Activated B cell treated with CpG ODN at 0.5 μM for 24 hours (primary cell): ENCODE results near the gene PDE3A. TPM values are rescaled to one million over a fixed set of nuclear protein-coding genes. Genes with fewer than 3 reads are reported as not detected.

Source experiments
- ATAC-seq: fragments of 200-7000 bp; cut with Tn5 transposase; one replicate; pipeline ENCODE4 v1.10.0; 2021; ENCODE audit warnings: low read depth, mild to moderate bottlenecking, moderate library complexity
- CTCF ChIA-PET: fragments of 350-600 bp; sonication (Branson Sonifier 250); formaldehyde crosslinking; loops from one replicate; lab custom pipeline; 2021; ENCODE audit warnings: antibody characterized with exemption; lab: Charles Lee
- POLR2A ChIA-PET: fragments of 350-600 bp; sonication (Branson Sonifier 250); formaldehyde crosslinking; loops from one replicate; lab custom pipeline; 2021; ENCODE audit warnings: antibody characterized with exemption; lab: Charles Lee
- DNase-seq: peaks from one replicate; pipeline ENCODE4 v3.0.0; 2022
- H3K27ac Mint-ChIP-seq: one replicate; pipeline ENCODE4 v1.8.0; 2020; ENCODE audit warnings: mixed read lengths
- H3K27me3 Mint-ChIP-seq: one replicate; pipeline ENCODE4 v1.8.0; 2021; ENCODE audit warnings: mixed read lengths
- H3K36me3 Mint-ChIP-seq: one replicate; pipeline ENCODE4 v1.8.0; 2021; ENCODE audit warnings: low read depth, mixed read lengths
- H3K4me1 Mint-ChIP-seq: one replicate; pipeline ENCODE4 v1.8.0; 2021; ENCODE audit warnings: mixed read lengths
- H3K4me3 Mint-ChIP-seq: one replicate; pipeline ENCODE4 v1.8.0; 2020; ENCODE audit warnings: mild to moderate bottlenecking, mixed read lengths
- H3K9me3 Mint-ChIP-seq: one replicate; pipeline ENCODE4 v1.8.0; 2020; ENCODE audit warnings: mixed read lengths
- CTCF ChIP-seq: fragments of 200-600 bp; IDR thresholded peaks from one replicate; pipeline ENCODE4 v1.8.0; 2022; ENCODE audit warnings: antibody characterized with exemption, mild to moderate bottlenecking
- intact Hi-C: fragments of 100-400 bp; cut with micrococcal nuclease; formaldehyde crosslinking; loops from one replicate; pipeline ENCODE4 v1.15.1; 2024
- total RNA-seq: library from RNA; stranded (reverse); gene quantifications from 2 replicates; pipeline ENCODE4 v1.2.3, GENCODE V29; 2022

PDE3A gene
- total RNA-seq, 1 donor from 2014 or later, result not detected

DNA sequence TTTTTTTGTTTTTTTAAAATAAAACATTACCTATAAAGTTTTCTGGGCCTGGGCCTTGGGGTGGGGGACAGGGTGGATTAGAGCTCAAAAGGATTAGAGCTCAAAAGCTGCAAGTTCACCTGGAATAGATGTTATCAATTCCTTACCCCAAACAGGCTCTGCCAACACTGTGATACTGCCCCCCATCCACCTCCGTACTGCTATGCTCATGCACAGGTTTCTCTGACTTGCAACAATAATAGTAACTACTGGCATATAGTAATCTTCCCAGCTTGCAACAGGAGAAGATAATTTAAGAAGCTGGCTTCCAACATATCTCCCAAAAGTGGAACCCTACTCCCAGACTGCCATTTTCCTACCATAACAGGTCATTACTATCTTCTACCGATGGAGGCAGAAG, 275.5 kb downstream of the PDE3A start:
- H3K4me3 Mint-ChIP-seq, result no peak overlapping the region
- CTCF ChIA-PET, result no interaction called here

DNA sequence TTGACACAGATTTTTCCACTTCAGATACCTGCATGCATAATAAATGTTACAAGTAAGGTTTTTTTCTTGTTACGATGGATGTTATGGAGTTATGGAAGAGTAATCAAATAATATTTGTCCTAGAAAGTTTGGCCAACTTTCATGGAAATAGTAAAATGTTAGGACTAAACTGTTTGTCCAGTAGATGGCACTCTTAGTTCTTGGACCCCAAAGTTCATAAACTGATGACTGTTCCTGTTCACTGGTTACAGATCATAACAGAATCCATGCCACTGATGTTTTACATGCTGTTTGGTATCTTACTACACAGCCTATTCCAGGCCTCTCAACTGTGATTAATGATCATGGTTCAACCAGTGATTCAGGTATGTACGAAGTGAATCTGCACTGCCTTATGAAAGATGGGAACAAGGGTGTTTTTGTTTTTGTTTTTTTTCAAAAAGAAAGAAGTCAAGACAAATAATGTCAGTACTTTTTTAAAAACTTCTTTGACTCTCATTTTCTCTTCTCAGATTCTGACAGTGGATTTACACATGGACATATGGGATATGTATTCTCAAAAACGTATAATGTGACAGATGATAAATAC, 278.0 kb downstream of the PDE3A start:
- H3K4me1 Mint-ChIP-seq, result no peaks in the 10 kb centered on the region
- ATAC-seq (no peak), DNase-seq (no peak)
- no peaks in the 10 kb centered on the region for H3K9me3 Mint-ChIP-seq
- intact Hi-C loops, result loop anchor here (2.0 to 5.0 kb wide), 2 partner anchors 1034 to 1371 kb away; no protein-coding TSS in a partner anchor
- H3K27ac Mint-ChIP-seq, result no peak overlapping the region
- POLR2A ChIA-PET, result no interaction called here
- no peaks in the 10 kb centered on the region for H3K36me3 Mint-ChIP-seq
- CTCF ChIA-PET, result no interaction called here
- no peaks in the 10 kb centered on the region for H3K27me3 Mint-ChIP-seq
- no peak overlapping the region for H3K4me3 Mint-ChIP-seq
- TF ChIP-seq CTCF, result no peak

More for the DNA sequence above, 275.5 kb downstream of the PDE3A start:
- DNase-seq, result no peak
- Mint-ChIP-seq H3K9me3 (no peaks in the 10 kb centered on the region), H3K27me3 (no peaks in the 10 kb centered on the region), H3K27ac (no peak overlapping the region), H3K4me1 (no peaks in the 10 kb centered on the region), H3K36me3 (no peaks in the 10 kb centered on the region)
- TF ChIP-seq CTCF, result no peak
- intact Hi-C loops, result no loop called here
- POLR2A ChIA-PET, result no interaction called here
- no peak for ATAC-seq

DNA sequence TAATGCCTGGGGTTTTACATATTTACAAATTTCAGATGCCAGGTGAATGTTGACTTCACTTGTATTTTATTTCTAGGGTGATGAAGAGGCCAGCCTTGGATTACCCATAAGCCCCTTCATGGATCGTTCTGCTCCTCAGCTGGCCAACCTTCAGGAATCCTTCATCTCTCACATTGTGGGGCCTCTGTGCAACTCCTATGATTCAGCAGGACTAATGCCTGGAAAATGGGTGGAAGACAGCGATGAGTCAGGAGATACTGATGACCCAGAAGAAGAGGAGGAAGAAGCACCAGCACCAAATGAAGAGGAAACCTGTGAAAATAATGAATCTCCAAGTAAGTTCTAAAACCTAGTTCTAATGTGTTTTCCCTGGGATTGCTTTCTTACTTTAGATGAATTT, 285.5 kb downstream of the PDE3A start:
- no peak for TF ChIP-seq CTCF
- ChIA-PET POLR2A (no interaction called here), CTCF (no interaction called here)
- intact Hi-C loops, result no loop called here
- H3K4me1 Mint-ChIP-seq, result no peaks in the 10 kb centered on the region
- no peak overlapping the region for H3K4me3 Mint-ChIP-seq
- H3K27me3 Mint-ChIP-seq, result no peaks in the 10 kb centered on the region
- no peak for DNase-seq
- no peak for ATAC-seq
- no peak overlapping the region for H3K27ac Mint-ChIP-seq
- no peaks in the 10 kb centered on the region for H3K36me3 Mint-ChIP-seq
- H3K9me3 Mint-ChIP-seq, result no peaks in the 10 kb centered on the region

- ChIA-PET POLR2A (no interaction called here), CTCF (no interaction called here)
- DNase-seq (no peak), ATAC-seq (no peak)
- intact Hi-C loops, result no loop called here
- no peak for TF ChIP-seq CTCF
- Mint-ChIP-seq H3K36me3 (no peaks in the 10 kb centered on the region), H3K4me1 (no peaks in the 10 kb centered on the region), H3K4me3 (no peak overlapping the region), H3K9me3 (peaks cover 14% of the 10 kb centered on the region), H3K27me3 (no peaks in the 10 kb centered on the region), H3K27ac (no peak overlapping the region)
These were observed 288.3 kb downstream of the PDE3A start for GRCh38 chr12:20656600-20656999.

DNA sequence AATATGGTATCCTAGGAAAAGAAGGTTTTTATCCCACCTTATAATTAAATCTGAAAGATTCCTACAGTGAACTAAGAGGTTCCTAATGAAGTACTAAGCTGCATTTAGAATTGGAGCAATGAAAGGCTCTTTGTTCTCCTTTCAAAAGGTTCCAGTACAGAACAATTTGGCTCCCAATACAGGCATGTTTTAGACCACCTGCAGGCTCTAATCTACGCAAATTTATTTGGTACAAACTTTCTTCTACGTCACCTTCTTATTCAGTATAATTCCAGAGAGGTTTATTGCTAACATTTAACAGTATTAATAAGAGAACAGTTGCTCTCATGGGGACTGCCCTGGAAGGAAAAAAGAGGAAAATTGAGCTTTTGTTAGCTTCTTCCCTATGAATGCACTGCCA, 289.2 kb downstream of the PDE3A start:
- Mint-ChIP-seq H3K9me3 (peaks cover 21% of the 10 kb centered on the region), H3K27me3 (no peaks in the 10 kb centered on the region), H3K4me3 (no peak overlapping the region), H3K27ac (no peak overlapping the region), H3K36me3 (no peaks in the 10 kb centered on the region), H3K4me1 (no peaks in the 10 kb centered on the region)
- no peak for ATAC-seq
- intact Hi-C loops, result no loop called here
- no peak for DNase-seq
- ChIA-PET CTCF (no interaction called here), POLR2A (no interaction called here)
- TF ChIP-seq CTCF, result no peak
